HG03354 (cell line): ENCODE data around the gene C11orf16.
"Not testable (repeated sequence)": the region's sequence is repeated elsewhere in the genome, so short reads cannot be mapped to it uniquely, and the experiment has no call there.

Experiments
- ATAC-seq: cut with Tn5 transposase; IDR thresholded peaks from one replicate; pipeline ENCODE4 v1.9.1; 2021; ENCODE audit warnings: mild to moderate bottlenecking; ENCODE audit not compliant: unreplicated experiment, poor library complexity, severe bottlenecking

Gene C11orf16

DNA sequence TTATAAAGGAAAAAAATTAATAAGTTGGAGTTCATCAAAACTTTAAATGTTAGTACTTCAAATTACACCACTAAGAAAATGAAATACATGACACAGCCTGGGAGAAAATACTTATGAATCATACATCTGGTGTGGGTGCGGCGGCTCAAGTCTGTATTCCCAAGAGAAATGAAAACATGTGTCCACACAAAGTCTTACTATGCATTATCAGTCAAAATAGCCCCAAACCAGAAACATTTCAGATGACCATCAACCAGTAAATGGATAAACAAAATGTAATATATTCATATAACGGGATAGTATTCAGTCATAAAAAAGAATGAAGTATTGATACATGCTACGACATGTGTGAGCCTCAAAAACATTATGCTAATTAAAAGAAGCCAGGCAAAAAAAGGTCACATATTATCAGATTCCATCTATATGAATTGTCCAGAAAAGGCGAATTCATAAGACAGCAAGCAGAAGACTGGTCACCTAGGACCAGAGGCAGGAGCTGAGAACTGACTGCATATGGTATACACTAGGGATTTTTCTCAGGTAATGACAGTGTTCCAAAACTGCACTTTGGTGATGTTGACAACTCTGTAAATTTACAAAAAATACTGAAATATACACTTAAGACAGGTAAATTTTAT lies 27.1 kb downstream of the C11orf16 start:
- no peak for ATAC-seq

DNA sequence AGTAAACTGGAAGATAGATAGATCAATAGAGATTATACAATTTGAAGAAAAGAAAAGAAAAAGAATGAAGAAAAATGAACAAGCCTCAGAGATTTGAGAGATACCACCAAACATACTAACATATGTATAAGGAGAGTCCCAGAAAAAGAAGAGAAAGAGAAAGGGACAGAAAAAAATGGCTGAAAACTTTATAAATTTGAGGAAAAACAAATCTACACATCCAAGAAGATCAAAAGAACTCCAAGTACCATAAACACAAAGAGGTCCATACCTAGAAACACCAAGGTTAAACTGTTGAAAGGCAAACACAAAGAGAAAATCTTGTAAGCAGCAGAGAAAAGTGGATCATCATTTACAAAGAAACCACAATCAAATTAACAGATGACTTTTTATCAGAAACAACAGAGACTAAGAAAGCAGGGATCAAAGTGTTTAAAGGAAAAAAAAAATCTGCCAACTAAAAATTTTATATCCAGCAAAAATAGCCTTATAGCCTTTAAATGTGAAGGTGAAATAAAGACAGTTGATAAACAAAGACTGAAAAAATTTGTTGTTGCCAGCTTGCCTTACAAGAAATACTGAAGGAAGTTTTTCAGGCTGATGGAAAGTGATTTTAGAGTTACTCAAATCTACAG lies 33.5 kb downstream of the C11orf16 start:
- no peak for ATAC-seq

DNA sequence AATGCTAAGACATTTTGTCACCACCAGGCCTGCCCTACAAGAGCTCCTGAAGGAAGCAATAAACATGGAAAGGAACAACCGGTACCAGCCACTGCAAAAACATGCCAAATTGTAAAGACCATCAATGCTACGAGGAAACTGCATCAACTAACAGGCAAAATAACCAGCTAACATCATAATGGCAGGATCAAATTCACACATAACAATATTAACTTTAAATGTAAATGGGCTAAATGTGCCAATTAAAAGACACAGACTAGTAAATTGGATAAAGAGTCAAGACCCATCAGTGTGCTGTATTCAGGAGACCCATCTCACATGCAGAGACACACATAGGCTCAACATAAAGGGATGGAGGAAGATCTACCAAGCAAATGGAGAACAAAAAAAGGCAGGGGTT lies 41.6 kb downstream of the C11orf16 start:
- not testable (repeated sequence) for ATAC-seq

DNA sequence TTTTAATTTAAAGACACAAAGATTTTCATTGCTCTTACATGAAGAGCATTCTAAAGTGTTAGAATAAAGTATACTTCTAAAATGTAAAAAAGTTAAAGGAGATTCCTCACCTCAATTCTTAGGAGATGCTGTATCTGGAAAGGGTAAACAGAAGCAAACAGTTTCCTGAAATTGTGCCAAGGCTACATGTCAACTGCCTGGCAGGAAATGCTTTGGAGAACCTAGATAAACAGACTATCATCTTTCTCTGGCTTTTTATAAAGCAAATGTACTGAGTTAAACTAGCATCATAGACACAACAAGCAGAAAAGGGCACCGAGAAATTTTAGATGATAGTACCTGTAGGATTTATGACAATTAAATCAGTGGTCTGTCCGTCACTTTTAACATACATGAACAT lies 46.4 kb downstream of the C11orf16 start:
- ATAC-seq, result no peak

DNA sequence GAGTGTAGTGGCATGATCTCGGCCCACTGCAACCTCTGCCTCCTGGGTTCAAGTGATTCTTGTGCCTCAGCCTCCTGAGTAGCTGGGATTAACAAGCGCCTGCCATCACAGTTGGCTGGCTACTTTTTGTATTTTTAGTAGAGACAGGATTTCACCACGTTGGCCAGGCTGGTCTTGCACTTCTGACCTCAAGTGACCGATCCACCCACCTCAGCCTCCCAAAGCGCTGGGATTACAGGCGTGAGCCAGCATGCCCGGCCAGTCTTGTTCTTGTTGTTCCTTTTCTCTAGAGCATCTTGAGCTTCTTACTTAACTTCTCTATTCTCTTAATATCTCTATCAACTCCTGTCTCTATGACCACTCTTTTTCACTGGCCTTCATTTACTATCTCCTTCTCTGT lies 51.2 kb downstream of the C11orf16 start:
- not testable (repeated sequence) for ATAC-seq

DNA sequence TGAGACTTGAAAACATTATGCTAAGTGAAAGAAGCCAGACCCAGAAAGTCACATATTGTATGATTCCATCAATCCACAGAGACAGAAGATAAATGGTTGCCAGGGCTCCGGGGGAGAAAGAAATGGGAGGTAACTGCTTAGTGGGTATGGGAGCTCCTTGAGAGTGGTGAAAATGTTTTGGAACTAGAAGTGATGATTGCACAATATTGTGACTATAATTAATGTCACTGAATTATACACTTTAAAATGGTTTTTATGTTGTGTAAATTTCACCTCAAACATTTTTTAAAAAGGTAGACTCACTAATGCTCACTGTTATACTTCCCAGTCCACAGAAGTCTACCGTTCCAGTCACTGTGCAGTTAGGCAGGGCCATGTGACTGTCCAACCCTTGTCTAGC lies 54.0 kb downstream of the C11orf16 start:
- no peak for ATAC-seq

DNA sequence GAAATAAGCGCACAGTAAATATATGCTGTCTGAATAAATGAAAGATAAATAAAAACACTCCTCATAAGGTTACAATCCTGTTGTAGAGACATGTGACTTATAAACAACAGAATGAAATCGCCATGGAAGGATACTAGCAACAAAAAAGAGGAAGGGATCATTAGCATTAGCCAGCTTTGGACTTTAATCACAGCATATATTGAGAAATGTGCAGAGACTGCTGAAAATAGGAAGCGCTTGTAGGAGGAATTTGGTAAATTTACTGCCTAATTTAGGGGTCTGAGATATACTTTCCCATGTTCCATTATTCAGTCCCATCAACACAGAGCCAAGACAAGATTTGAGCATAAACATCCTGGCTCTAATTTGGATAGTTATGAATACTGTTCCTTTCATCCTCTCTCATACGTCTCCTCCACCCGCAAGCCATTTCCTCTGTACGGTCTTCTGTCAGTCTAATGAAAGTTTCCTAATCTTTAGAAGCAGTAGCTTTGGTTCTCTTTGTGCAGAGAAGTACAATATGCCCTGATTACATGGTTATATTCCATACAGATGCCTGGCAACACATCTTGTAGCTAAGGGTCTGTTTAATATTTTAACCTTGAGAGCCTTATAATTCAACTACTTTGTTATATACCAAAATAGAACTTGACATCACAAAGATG lies 58.9 kb downstream of the C11orf16 start:
- no peak for ATAC-seq

DNA sequence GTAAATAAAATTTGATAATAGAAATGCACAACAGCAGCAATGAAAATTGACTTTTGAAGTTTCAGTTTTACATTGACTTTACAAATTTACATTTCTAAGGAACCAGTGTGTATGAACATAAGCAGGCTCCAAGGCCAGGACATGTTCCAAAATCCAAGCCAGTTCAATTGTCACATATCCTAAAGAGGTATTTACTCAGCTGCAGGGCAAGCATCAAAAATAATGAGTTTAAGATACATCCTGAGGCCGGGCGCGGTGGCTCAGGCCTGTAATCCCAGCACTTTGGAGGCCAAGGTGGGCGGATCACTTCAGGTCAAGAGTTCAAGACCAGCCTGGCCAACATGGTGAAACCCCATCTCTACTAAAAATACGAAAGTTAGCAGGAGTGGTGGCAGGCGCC lies 60.8 kb downstream of the C11orf16 start:
- ATAC-seq, result no peak

DNA sequence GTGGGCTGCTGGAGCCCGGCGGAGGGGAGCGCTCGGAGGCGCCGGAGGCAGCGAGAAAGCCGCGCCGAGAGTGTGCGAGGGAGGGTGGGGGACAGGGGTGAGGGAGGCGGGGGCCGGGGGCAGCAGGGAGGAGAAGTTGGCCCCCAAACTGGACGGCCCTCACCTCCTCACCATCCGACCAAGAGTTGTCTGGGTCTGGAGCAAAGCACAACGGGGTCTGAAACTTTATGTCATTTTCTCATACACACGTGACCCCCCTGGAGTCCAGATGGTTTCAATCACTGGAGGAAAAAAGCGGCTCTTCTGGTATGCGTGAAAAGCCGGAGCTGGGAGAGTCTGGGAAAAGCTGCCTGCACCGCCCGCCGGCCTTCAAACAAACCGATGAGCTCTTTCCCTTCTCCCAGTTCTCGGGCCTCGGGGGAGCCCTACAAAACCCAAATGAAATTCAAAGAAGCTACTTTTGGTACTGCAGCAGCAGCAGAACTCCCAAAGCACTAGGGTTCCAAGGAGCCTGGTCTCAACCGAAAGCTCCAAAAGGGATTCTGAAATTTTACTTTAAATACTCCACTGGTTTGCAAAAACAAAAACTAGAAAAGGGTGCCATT lies 61.5 kb downstream of the C11orf16 start:
- no peak for ATAC-seq

DNA sequence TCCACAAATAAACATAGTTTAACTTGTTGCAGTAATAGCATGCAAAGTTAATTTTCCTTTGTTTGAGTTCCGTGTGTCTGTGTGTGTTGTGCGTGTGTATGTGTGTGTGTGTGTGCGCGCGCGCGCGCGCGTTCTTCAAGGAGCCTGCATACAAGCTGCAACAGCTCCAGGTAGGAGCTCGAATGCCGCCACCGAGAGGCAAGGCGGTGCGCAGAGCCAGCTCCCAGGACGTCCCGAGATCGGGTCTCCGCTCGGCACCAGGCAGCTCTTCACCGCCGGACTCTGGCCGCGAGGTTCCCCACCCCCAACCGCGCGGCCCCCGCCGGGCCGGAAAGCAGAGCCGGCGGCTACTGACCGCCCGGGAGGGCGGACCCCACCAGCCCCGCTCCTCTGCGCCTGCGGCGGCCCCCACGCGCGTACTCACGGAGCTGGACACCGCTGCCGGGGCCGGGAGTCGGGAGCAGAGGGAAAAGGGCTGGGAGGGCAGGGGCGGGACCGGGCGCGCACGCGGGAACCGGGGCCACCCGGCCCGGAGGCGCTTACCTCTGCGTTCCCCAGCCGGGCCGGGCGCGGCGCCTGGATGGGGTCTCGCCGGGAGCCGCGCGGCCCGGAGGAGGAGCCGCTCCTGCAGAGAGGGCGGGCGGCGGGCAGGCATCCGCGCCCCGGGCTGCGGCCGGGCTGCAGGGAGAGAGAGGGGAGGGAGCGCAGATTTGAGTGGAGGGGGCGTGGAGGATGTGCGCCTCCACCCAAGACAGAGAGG lies 62.2 kb downstream of the C11orf16 start:
- no peak for ATAC-seq
